ENCODE results near the gene NCF2.

Gene NCF2

GRCh38 chr1:183552441-183552840 lies 37.8 kb downstream of the NCF2 start:
- DNase-seq (ENCODE audit: low read depth): no peak

- no peak for DNase-seq (ENCODE audit: low read depth)
These were observed 38.3 kb downstream of the NCF2 start for GRCh38 chr1:183551924-183552323.

GRCh38 chr1:183550915-183551314 lies 39.3 kb downstream of the NCF2 start:
- DNase-seq (ENCODE audit: low read depth): no peak

- no peak for DNase-seq (ENCODE audit: low read depth)
These were observed 42.1 kb downstream of the NCF2 start for GRCh38 chr1:183548116-183548515.

- no peak for DNase-seq (ENCODE audit: low read depth)
These were observed 43.8 kb downstream of the NCF2 start for GRCh38 chr1:183546427-183546826.

GRCh38 chr1:183544598-183545297 lies 45.5 kb downstream of the NCF2 start:
- no peak for DNase-seq (ENCODE audit: low read depth)

GRCh38 chr1:183543619-183544204 lies 46.5 kb downstream of the NCF2 start:
- DNase-seq (ENCODE audit: low read depth): no peak

- DNase-seq (ENCODE audit: low read depth): no peak
These were observed 52.9 kb downstream of the NCF2 start for GRCh38 chr1:183537405-183537804.

GRCh38 chr1:183533617-183534174 lies 56.6 kb downstream of the NCF2 start:
- no peak for DNase-seq (ENCODE audit: low read depth)

- no peak for DNase-seq (ENCODE audit: low read depth)
These were observed 61.7 kb downstream of the NCF2 start for GRCh38 chr1:183528577-183528976.

- no peak for DNase-seq (ENCODE audit: low read depth)
These were observed 68.2 kb downstream of the NCF2 start for GRCh38 chr1:183522104-183522503.

- DNase-seq (ENCODE audit: low read depth): no peak
These were observed 69.9 kb downstream of the NCF2 start for GRCh38 chr1:183520379-183520778.

GRCh38 chr1:183517401-183517800 lies 72.9 kb downstream of the NCF2 start:
- no peak for DNase-seq (ENCODE audit: low read depth)

GRCh38 chr1:183516725-183517124 lies 73.5 kb downstream of the NCF2 start:
- DNase-seq (ENCODE audit: low read depth): no peak

GRCh38 chr1:183515002-183515689 lies 75.1 kb downstream of the NCF2 start:
- no peak for DNase-seq (ENCODE audit: low read depth)

- DNase-seq (ENCODE audit: low read depth): no peak
These were observed 76.0 kb downstream of the NCF2 start for GRCh38 chr1:183514235-183514634.

GRCh38 chr1:183512450-183512849 lies 77.8 kb downstream of the NCF2 start:
- no peak for DNase-seq (ENCODE audit: low read depth)

- no peak for DNase-seq (ENCODE audit: low read depth)
These were observed 81.6 kb downstream of the NCF2 start for GRCh38 chr1:183508694-183509093.

- no peak for DNase-seq (ENCODE audit: low read depth)
These were observed 83.7 kb downstream of the NCF2 start for GRCh38 chr1:183506561-183506960.
